Panc1 (cell line): Measurements from ENCODE around the gene ABAT.

Source experiments
- CTCF ChIP-seq: fragments of 450-650 bp; IDR thresholded peaks from 2 replicates; pipeline ENCODE4 v1.5.1; 2017; ENCODE audit warnings: mild to moderate bottlenecking
- POLR2AphosphoS5 ChIP-seq: IDR thresholded peaks from 2 replicates; pipeline ENCODE4 v1.6.1; 2012; ENCODE audit warnings: mild to moderate bottlenecking, low read depth, low read length, moderate library complexity

GRCh38 chr16:8661703-8662102 lies 12.7 kb upstream of the ABAT start:
- TF ChIP-seq CTCF (no peak), POLR2AphosphoS5 (no peak)
